SIG-M5 (cell line): ENCODE data around the gene PKP2.

ENCODE experiments used
- DNase-seq: peaks from one replicate; lab custom pipeline; 2025; lab: John Stamatoyannopoulos, UW

PKP2 gene

DNA sequence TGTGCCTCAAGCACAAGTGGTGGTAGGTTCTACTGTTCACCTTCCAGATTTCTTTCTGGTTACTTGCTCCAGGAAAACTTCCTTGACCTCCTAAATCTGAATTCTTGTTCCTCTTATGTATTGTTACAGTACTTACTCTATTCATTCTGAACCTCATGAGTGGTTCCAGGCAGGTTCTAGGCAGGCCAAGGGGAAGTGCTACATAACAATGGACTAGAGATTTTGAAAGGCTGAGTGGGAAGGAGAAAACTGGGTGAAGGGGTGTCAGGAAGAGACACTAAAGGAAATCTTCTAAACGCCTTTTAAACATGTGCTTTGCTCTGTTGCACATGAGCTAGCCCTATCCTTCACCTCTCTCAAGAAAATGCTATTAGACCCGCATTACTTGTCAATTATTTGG, 142.5 kb downstream of the PKP2 start:
- no peak for DNase-seq

- DNase-seq, result no peak
These were observed 143.0 kb downstream of the PKP2 start for GRCh38 chr12:32753605-32754004.

DNA sequence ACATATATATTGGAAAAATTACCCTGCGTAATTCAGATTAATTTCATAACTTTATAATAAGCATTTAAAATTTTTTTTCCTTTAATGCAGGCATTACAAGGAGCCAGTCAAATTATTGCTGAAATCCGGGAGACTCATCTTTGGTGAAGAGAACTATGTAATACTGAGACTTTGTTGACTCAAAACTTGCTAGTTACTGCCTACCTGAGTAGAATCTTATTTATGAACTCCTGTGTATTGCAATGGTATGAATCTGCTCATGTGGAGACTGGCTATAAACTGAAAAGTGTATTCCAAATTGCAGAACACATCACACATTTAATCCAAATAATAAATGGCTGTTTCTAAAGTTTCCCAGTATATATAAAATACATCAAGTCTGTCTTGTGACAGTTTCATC, 153.3 kb downstream of the PKP2 start:
- DNase-seq, result no peak

GRCh38 chr12:32742133-32742532, 154.4 kb downstream of the PKP2 start:
- no peak for DNase-seq
